Lower lobe of right lung (tissue), 2 donors: Measurements from ENCODE around the gene ATOH7. TPM values are rescaled to one million over a fixed set of nuclear protein-coding genes. Genes with fewer than 3 reads are reported as not detected.

Experiments used
- ATAC-seq, 2 donors: fragments of 200-7000 bp; cut with Tn5 transposase; one replicate each; pipeline ENCODE4 v1.9.1; 2020 to 2022; ENCODE audit warnings: mild to moderate bottlenecking in 2 of 2, moderate library complexity in 2 of 2
- DNase-seq: peaks from one replicate; pipeline ENCODE4 v3.0.0-alpha.2; 2020
- H3K27ac ChIP-seq: fragments of 200-600 bp; one replicate; pipeline ENCODE4 v1.8.0; 2022
- H3K27me3 ChIP-seq: fragments of 200-600 bp; one replicate; pipeline ENCODE4 v1.8.0; 2022; ENCODE audit warnings: low read depth
- H3K36me3 ChIP-seq: fragments of 200-600 bp; one replicate; pipeline ENCODE4 v1.8.0; 2022; ENCODE audit warnings: mild to moderate bottlenecking
- H3K4me1 ChIP-seq: fragments of 200-600 bp; one replicate; pipeline ENCODE4 v1.8.0; 2022
- H3K4me3 ChIP-seq: fragments of 200-600 bp; one replicate; pipeline ENCODE4 v1.8.0; 2022; ENCODE audit warnings: mild to moderate bottlenecking
- H3K9me3 ChIP-seq: fragments of 200-600 bp; one replicate; pipeline ENCODE4 v1.8.0; 2022
- intact Hi-C: fragments of 100-400 bp; cut with DNase I; formaldehyde crosslinking; loops from one replicate; pipeline ENCODE4 v1.11.0; 2022
- total RNA-seq: library from RNA; stranded (reverse); fragmentation: NEBNext Ultra II Directional; extraction: Animal tissue kit (Norgen Biotek cat#: 25700); gene quantifications from one replicate; pipeline ENCODE4 v1.2.1, GENCODE V29; 2021
- TF ChIP-seq, protein P1 (sequence below): fragments of 200-600 bp; IDR thresholded peaks from one replicate; pipeline ENCODE4 v1.8.0; 2022; ENCODE audit warnings: antibody characterized with exemption, mild to moderate bottlenecking
- donor health status: DM: no; HTN: yes; CAD: no; lungs with severe emphysema.

Gene ATOH7
- total RNA-seq, 1 donor from 2014 or later = not detected

DNA sequence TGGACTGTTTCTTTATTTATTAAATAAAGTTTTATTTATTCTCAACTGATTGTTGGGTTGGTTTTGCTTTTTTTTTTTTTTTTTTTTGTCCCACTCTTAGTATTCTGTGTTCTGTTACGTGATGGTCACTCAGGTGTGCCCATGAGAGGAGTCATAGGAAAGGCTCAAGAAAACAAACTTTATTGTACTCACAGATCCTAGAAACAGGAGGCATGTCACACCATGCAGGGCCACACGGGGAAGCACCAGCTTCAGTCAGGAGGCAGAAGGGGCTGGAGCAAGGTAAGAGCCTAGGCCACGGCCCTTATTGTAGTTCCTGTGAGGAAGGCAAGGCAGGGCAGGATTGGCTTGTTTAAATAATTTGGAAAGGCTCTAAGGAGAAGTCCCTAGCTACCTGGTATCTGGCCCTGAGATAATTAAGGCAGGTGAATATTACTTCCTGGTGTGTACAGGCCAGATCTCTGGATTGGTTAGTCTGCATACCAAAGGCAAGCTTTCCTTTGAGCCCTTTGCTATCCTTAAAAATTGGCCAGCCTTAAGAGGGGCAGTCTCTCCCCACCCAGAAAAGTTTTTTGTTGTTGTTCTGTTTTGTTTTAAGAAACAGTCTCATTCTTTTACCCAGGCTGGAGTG, 8.3 kb downstream of the ATOH7 start:
- Histone ChIP-seq H3K36me3 (no peaks in the 10 kb centered on the region), H3K27ac (no peak overlapping the region), H3K4me3 (no peak overlapping the region), H3K4me1 (no peaks in the 10 kb centered on the region), H3K27me3 (peaks cover 6% of the 10 kb centered on the region), H3K9me3 (no peaks in the 10 kb centered on the region)
- intact Hi-C loops = no loop called here
- DNase-seq (no peak), ATAC-seq (no peak)
- TF ChIP-seq, protein P1, sequence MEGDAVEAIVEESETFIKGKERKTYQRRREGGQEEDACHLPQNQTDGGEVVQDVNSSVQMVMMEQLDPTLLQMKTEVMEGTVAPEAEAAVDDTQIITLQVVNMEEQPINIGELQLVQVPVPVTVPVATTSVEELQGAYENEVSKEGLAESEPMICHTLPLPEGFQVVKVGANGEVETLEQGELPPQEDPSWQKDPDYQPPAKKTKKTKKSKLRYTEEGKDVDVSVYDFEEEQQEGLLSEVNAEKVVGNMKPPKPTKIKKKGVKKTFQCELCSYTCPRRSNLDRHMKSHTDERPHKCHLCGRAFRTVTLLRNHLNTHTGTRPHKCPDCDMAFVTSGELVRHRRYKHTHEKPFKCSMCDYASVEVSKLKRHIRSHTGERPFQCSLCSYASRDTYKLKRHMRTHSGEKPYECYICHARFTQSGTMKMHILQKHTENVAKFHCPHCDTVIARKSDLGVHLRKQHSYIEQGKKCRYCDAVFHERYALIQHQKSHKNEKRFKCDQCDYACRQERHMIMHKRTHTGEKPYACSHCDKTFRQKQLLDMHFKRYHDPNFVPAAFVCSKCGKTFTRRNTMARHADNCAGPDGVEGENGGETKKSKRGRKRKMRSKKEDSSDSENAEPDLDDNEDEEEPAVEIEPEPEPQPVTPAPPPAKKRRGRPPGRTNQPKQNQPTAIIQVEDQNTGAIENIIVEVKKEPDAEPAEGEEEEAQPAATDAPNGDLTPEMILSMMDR = no peak

DNA sequence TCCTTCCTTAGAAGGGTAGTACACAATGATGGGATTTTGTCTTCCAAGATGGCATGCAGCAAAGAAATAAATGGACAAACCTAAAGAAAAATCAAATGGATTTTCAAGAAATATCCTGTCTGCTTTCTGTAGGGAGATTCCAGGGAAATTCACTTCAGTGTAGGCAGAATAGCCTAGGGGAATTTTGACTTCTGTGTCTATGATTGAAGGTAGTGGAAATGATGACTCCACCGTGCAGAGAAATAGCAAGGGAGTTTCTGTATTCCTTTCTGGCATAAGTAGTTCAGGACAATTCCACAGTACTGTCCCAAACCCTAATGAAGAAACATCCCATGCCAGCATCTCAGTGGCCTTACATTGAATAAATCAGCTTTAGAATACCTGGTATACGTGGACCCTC, 9.5 kb downstream of the ATOH7 start:
- TF ChIP-seq, protein P1 = no peak
- Histone ChIP-seq H3K27me3 (no peaks in the 10 kb centered on the region), H3K4me3 (no peak overlapping the region), H3K36me3 (no peaks in the 10 kb centered on the region), H3K4me1 (no peaks in the 10 kb centered on the region), H3K9me3 (no peaks in the 10 kb centered on the region), H3K27ac (no peak overlapping the region)
- intact Hi-C loops = no loop called here
- DNase-seq (no peak), ATAC-seq (no peak)

DNA sequence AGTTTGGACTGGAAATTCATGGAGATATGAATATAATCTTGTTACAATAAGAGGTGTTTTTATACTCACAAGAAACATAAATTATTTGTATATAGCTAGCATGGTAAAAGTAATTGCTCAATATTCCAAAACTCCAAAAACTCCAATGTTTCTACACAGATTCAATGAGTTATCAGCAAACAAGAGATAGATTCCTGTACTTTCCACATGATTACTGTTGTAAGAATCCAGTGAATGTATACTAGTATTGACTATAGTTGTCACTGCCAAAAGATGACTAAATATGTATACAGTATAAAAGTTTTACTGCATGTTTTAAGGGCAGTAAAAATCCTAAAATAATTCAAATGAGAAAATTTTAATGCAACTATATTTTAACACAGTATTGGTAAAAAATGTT, 10.7 kb downstream of the ATOH7 start:
- TF ChIP-seq, protein P1 = no peak

DNA sequence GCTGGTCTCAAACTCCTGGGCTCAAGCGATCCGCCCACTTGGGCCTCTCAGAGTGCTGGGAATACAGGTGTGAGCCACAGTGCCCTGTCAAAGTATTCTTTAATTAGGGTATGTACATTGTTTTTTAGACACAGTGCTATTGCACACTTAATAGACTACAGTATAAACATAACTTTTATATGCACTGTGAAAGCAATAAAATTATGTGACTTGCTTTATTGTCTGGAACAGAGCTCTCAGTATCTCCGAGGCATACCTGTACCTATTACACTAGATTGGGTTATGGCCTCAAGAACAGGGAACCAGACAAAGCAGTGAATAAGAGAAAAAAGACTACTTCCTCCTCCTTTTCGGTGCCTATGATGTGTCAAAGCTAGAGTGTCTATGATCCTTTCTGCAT, 13.1 kb downstream of the ATOH7 start:
- ATAC-seq (no peak), DNase-seq (no peak)
- no peak overlapping the region for H3K4me3 ChIP-seq
- no peaks in the 10 kb centered on the region for H3K4me1 ChIP-seq
- H3K36me3 ChIP-seq = no peaks in the 10 kb centered on the region
- no peaks in the 10 kb centered on the region for H3K9me3 ChIP-seq
- intact Hi-C loops = no loop called here
- no peak overlapping the region for H3K27ac ChIP-seq
- H3K27me3 ChIP-seq = no peaks in the 10 kb centered on the region
- TF ChIP-seq, protein P1 = no peak

More for the DNA sequence above, 10.7 kb downstream of the ATOH7 start:
- Histone ChIP-seq H3K9me3 (no peaks in the 10 kb centered on the region), H3K4me1 (no peaks in the 10 kb centered on the region), H3K36me3 (no peaks in the 10 kb centered on the region), H3K27ac (no peak overlapping the region), H3K4me3 (no peak overlapping the region), H3K27me3 (no peaks in the 10 kb centered on the region)
- DNase-seq (no peak), ATAC-seq (no peak)
- intact Hi-C loops = no loop called here

DNA sequence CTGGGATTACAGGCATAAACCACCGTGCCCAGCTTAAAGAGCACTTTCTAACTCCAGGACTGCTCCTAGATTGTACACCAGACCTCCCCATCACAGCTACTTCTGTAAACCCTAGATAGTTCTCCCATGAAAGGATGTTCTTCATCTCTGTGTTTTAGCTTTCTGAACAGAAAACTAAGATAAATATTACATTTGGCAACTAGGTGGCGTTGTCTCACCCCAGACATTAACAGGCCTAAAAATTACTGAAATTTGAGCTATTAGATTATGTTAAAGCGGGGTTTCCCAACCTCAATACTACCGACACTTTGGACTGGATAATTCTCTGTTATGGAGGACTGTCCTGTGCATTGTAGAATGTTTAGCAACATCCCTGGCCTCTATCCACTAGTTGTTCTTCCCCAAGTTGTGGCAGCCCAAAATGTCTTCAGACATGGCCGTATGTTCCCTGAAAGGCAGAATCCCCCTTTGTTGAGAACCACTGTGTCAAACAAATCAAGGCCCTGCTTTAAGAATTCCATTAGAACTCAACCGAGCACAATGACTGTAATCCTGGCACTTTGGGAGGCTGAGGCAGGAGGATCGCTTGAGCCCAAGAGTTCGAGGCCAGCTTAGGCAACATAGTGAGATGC, 19.1 kb downstream of the ATOH7 start:
- no peaks in the 10 kb centered on the region for H3K4me1 ChIP-seq
- H3K27ac ChIP-seq = no peak overlapping the region
- intact Hi-C loops = no loop called here
- H3K4me3 ChIP-seq = no peak overlapping the region
- peak in 1 of 2 donors; percentile 48 for ATAC-seq
- no peak for DNase-seq
- H3K36me3 ChIP-seq = no peaks in the 10 kb centered on the region
- H3K27me3 ChIP-seq = no peaks in the 10 kb centered on the region
- H3K9me3 ChIP-seq = no peaks in the 10 kb centered on the region
- TF ChIP-seq, protein P1 = peak; percentile 49
